GM12801 (cell line): ENCODE results near the gene PLB1.

Experiments used
- CTCF ChIP-seq: IDR thresholded peaks from one replicate; pipeline ENCODE4 v1.5.1; 2011; ENCODE audit warnings: control low read depth; ENCODE audit not compliant: insufficient read length; ENCODE audit errors: extremely low read depth

The PLB1 gene

GRCh38 chr2:28588292-28588670 is 92.4 kb downstream of the PLB1 start:
- no peak for TF ChIP-seq CTCF

- no peak for TF ChIP-seq CTCF
Observed at GRCh38 chr2:28589746-28590463, 94.0 kb downstream of the PLB1 start.

GRCh38 chr2:28590496-28591301 is 94.8 kb downstream of the PLB1 start:
- no peak for TF ChIP-seq CTCF

- TF ChIP-seq CTCF = no peak
Observed at GRCh38 chr2:28591711-28592335, 96.0 kb downstream of the PLB1 start.

GRCh38 chr2:28592481-28592880 is 96.6 kb downstream of the PLB1 start:
- TF ChIP-seq CTCF = no peak

GRCh38 chr2:28593160-28593755 is 97.4 kb downstream of the PLB1 start:
- no peak for TF ChIP-seq CTCF

GRCh38 chr2:28594000-28594331 is 98.1 kb downstream of the PLB1 start:
- TF ChIP-seq CTCF = no peak
